Stimulated activated CD8-positive, alpha-beta memory T cell treated with anti-CD3 and anti-CD28 coated beads, Interleukin-15, amount 100 ng/mL, for 1 hour (primary cell): ENCODE data around the gene CDC42BPG.

Source experiments
- DNase-seq: peaks from one replicate; pipeline ENCODE4 v3.0.0-alpha.2; 2020; ENCODE audit warnings: low read depth

CDC42BPG gene

DNA sequence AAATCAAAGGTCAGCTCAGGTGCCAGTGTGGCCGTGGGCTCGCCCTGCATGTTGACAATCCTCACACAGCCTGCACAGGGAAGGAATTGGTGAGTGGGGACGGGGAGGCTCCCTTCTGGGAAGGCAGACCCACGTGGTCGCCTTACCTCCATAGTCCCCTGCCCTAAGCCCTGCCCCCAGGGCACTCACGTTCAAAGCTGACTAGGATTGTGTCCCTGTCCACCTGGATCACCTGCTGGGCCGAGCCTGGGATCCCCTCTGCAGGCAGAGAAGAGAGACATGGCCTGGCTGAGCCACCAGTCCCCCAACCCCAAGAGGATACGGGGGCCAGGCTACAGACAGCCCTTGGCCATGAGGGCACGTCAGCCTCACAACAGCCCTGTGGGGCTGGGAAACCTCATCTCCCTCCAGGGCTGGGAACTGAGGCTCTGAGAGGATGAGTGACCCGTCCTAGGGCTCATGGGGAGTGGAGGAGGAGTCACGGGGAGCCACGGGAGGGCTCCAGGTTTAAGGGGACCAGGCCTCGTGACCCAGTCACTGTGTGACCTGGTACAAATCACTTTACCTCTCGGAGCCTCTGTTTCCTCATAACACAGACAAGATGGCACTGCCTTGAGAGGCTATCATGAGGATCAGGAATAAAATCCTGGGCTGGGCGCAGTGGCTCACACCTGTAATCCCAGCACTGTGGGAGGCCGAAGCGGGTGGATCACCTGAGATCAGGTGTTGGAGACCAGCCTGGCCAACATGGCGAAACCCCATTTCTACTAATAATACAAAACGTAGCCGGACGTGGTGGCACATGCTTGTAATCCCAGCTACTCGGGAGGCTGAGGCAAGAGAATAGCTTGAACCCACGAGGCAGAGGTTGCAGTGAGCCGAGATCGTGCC is 54.0 kb downstream of the CDC42BPG start:
- DNase-seq = no peak

DNA sequence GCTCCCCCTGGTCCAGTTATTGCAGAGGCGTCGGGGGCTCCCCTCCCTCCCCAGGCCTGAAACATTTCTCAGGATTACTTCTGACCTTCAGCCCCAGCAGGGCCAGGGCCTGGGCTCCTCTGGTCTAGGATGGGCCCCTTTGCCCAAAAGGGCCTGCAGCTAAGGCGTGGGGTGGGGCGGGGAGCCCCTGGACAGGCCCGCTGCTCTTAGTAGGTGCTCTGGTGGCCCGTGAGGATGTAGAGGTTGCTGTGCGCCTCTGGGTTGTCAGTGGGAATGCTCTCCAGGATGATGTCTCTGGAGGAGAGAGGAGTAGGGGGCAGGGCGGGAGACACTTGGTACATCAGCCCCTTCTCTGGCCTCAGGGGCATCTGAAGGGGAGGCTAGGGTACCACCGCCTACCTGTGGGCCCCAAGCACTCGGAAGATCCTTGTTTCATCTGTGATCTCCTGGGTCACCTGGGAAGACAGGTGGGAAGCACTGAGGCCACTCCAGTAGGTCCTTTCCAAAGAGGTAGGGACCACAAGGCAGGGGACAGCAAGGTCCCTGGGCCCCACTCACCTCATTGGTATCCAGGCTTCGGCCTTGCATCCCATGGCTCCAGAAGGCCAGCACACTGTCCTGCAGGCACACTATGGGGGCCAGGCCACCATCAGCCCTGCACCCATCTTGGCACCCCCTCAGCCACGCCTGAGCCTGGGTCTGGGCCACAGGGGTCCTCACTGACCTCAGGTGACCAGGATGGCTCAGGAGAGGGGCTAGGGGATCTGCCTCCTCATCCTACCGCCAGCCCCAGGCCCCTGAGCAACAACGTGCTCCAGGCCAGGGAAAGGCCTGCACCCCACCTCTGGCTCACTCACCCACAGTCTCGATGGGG is 54.9 kb downstream of the CDC42BPG start:
- DNase-seq = no peak

DNA sequence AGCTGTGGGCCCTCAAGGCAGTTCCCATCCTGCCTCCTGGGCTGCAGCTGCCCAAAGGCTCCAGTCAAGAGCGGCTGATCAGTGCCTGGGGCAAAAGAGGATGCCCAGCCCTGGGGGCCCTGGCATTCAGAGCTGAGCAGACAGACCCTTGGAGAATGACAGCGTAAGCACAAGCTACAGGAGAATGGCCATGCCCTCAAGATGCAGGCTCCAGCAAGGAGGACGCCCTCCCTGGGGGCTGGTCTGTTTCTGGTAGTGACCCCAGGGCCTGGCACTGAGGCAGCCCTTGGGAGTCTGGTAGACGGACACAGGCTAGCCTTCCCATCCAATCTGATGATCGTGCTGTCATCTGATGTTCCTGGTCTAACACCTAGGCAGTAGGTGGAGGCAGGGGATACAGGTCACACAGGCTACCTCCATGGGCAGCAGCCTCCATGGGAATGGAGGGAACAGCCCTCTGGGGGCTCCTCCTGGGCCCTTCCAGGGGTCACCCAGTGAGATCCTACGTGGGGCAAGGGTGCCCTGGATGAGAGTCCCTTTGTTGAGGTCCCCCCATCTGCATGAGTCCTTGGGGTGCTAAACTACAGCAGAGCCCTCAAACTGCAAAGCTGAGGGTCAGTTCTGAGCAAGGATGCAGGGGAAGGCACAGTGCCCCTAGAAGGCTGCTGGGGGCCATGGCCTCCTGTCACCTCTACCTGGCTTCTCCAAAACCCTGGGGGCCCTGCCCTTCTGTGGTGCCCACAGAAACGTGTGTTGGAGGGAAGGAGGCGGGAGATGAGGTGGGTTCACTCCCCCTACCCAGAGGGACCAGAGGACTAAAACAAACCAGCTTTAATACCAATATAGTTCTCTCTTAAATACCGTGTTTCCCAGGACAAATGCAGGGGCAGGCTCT is 55.9 kb downstream of the CDC42BPG start:
- DNase-seq = no peak

DNA sequence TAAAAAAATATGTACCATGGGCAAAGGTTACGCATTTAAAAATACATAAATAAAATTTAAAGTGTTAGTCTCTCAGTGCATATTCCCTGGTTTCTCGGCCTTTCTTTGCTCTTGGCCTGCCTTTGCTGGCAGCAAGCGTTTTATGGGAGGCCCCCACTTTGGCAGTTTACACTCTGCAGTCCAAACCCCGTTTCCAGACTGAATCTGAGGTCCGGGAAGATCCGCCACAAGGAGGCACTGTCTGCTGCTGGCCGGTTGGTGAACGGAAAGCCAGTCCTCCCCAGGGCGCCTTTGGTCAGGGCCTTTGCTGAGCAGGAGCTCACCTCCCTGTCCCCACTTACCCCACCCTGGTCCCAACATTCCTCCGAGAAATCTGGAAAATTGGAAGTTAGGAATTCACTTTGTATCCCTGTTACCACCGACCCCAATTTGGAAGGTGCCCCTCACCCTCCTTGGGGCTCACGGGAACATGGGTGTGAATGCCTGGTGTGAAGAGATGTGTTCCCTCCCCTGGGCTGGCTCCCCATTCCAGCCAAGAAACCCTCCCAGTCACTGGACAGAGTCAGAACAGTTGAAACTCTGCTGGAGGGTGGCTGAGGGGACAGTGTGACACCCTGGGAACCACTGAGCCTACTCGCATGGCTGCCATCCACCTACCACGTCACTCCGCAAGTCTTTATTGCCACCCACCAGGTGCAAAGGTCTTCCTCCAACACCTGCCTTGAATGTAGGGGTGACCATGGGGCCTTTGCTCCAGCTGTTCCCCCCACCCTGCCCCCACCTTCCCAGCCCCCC is 56.7 kb downstream of the CDC42BPG start:
- no peak for DNase-seq

DNA sequence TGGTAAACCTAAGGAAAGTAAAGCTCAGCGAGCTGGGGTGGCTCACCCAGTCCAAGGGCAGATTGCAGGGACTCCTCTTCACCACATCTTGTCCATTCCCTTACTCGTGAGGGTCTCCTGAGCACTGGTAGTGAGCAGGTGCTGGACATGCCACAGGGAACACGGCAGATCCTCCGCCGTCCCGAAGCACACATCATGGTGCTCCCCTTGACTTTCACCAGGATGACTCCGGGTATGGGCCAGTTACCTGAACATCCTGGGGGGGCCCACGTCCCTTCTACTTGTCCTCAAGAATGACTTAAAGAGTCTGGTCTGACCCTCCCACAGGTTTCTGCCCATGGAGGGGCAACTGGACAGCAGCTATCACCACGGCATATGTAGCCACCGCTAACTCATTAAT is 58.1 kb downstream of the CDC42BPG start:
- DNase-seq = no peak

DNA sequence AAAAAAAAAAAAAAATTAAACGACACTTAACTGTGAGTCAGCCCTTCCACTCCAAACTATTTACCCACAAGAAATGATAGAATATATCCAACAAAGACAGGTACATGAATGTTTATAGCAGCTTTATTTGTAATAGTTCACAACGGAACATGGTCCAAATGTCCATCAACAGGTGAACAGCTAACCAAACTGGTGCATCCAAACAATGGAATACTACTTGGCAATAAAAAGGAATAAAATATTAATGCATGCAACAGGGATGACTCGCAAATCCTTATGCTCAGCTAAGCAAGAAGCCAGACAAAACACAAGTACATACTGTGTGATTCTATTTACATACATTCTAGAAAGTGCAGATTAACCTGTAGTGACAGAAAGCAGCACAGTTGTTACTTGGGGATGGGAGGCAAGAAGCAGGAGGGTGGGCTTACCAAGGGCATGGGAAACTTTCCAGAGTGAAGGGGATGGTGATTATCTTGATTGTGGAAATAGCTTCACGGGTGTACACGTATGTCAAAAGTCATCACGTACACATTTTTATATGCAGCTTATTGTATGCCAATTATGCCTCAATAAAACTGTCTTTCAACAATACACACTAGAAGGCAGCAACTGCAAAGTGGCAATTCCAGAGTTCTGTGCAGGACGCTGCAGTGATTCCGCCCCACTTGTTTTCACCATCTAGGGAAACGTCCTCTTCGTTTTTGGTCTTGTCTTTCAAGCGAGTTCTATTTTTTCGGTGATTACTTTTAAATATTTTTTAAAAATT is 59.5 kb downstream of the CDC42BPG start:
- no peak for DNase-seq

DNA sequence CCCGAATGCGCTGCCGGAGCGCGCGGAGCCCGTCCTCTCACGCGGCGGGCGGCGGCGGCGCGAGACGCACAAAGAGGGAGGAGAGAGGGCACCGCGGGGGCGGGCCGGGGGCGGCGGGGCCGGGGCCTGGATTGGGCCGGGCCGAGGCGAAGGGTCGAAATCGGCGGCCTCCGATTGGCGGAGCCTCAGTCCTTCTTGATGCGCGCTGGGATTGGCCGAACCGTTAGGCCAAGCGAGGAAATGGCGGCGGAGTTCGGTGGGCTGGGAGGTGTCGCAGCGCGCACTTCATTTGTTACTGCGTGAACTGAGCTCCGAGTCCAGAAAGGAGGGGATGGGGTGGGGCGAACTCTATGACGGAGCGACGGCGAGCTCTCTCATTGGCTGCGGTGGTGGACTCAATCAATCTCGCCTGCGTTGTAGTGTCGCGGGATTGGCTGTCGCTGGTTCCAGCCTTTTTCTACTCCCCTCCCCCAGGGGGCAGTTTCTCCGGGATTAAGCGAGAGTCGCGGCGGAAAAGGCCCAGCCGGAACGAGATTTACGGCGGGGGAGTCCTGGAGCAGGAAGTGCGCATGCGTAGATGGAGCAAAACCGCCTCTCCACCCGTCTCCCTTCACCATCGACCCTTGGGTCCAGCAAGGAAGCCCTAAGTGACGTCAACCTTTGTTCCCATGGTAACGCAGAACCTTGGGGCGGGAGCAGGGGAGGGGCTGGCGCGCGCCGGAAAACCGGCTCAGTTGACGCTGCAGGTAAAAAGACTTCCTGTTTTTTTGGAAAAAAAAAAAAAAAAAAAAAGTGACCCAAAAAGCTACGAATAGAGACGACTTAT is 65.8 kb downstream of the CDC42BPG start, which contains the start of gene SF1:
Gene SF1, minus strand, starts transcription at position 70 of the 826 bp plus-strand sequence. CDS start 150 bp downstream, outside the sequence.
- peak; percentile 98 for DNase-seq

DNA sequence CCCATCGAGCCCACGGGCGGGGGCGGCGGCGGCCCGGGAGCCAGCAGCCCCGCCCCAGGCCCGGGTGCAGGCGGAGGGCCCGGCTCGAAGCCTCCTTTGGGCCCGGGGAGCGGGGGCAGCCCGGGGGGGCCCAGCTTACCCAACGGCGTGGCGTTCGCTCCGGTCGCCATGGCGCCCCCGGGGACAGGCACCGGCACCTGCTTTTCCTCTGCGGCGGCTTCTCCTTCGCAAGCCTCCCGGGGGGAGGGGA is 66.3 kb downstream of the CDC42BPG start:
- no peak for DNase-seq

DNA sequence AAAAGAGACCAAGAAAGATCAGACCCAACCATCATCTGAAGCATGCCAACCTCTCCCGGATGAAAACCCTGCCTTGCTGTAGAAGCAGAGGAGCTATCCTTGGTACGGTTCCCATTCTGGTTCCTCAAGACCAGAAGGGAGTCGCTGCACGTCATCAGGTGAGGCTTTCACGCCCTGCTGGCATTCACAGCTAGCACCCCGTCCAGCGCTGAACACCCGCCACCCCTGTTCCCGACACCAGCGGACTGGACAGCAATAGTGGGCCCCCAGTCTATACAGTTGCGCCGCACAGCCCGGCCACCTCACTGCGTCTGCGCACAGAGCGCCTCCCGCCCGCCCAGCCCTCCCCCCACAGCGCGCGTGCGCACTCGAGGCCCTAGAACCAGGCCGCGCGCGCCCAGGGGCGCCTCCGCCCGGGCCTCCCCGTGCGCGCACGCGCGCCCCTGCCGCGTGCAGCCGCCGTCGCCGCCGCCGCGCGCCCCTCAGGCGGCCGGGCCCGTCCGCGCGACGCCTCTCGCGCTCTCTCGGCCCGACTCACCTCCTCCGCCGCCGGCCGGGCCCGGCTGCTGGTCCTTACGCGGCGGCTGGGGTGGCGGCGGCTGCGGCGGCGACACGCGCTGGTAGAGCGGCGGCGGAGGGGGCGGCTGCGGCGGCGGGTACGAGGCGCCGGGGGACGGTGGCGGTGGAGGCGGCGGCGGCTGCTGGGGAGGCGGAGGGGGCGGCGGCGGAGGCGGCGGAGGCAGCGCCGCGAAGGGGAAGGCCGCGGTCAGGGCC is 66.8 kb downstream of the CDC42BPG start:
- peak; percentile 54 for DNase-seq

DNA sequence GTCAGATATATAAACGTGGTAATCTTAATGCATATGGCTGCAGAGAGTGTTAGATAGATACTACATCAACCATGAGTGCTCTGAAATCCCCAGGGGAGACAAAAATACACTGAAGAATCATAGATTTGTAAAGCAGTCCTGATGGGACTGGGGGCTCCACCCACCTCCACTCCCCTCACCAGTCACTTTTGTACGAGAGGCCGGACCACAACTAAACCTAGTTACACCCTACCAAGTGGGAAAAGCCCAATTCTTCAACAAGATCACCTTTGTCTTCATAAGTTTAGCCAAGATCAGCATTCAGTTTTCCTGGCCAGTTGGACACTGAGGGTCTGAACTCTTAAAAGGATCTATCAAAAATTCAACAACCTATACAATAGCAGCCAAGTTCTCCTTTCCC is 67.6 kb downstream of the CDC42BPG start:
- no peak for DNase-seq

DNA sequence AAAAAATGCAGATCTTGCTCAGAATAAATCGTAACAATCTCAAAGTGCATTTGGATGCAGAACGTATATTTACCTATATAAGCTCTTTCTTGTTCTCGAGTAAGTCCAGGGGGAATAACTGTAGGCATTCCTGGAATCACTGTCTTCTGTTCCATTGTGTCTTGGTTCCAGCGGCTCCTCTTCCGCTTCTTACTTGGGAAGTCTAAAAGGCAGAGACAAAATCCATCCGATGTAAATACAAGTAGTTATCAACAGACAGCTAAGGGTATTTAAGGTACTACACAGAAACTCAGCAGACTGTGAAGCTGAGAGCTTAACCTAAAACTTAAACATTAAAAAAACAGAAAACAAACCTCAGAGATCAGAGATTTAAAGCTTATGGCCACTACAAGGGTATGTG is 68.0 kb downstream of the CDC42BPG start:
- no peak for DNase-seq

DNA sequence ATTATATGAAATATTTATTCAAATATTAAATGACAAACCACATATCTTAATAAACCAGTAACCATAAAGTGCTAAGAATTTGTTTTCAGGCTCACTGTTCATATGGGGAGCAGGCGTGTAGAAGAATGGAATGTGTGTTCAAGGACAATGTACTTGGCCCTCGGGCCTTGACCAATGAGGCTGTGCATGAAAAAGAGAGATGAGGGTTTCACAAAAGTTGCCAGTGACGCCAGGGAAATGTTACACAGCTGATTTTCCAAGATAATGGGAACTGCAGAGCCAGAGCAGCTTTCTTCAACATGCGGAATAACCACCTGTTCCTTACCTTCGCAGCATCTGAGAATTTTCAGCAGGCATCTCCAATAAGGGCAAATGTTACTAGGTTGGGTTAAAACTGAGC is 70.3 kb downstream of the CDC42BPG start:
- no peak for DNase-seq
